Suprapubic skin (tissue), 4 donors: ENCODE measurements around the gene CD207.

ENCODE experiments used
- EP300 ChIP-seq: sonication (generic); formaldehyde crosslinking; IDR thresholded peaks from one replicate; pipeline ENCODE4 v1.6.1; 2017; ENCODE audit warnings: antibody characterized with exemption
- POLR2AphosphoS5 ChIP-seq, 3 donors: sonication (generic); formaldehyde crosslinking; IDR thresholded peaks; one replicate each; pipeline ENCODE4 v1.6.1; 2017; ENCODE audit warnings: antibody characterized with exemption in 3 of 3

- TF ChIP-seq EP300 (no peak), POLR2AphosphoS5 (IDR thresholded peaks at IDR 0.05) (no peak)
These were observed 3.2 kb downstream of the CD207 start for GRCh38 chr2:70832386-70832785.
